ENCODE results near the gene LRRC74A.

LRRC74A gene

GRCh38 chr14:76844223-76844622, 18.0 kb downstream of the LRRC74A start:
- no peak for DNase-seq (ENCODE audit: low spot score)
- peak overlapping the region in 1 of 2 donors; percentile 58 for H3K27ac ChIP-seq
- TF ChIP-seq CTCF (IDR thresholded peaks at IDR 0.05), result no peak
- H3K4me3 ChIP-seq, result no peak overlapping the region

GRCh38 chr14:76846331-76847047, 20.3 kb downstream of the LRRC74A start:
- TF ChIP-seq CTCF (IDR thresholded peaks at IDR 0.05), result no peak
- Histone ChIP-seq H3K4me3 (no peak overlapping the region), H3K27ac (no peak overlapping the region)
- DNase-seq (ENCODE audit: low spot score), result no peak

- DNase-seq (ENCODE audit: low spot score), result no peak
- no peak overlapping the region for H3K4me3 ChIP-seq
- H3K27ac ChIP-seq, result no peak overlapping the region
- no peak for TF ChIP-seq CTCF (IDR thresholded peaks at IDR 0.05)
Observed at GRCh38 chr14:76848879-76849278, 22.7 kb downstream of the LRRC74A start.

- Histone ChIP-seq H3K4me3 (no peak overlapping the region), H3K27ac (no peak overlapping the region)
- DNase-seq (ENCODE audit: low spot score), result no peak
- TF ChIP-seq CTCF (IDR thresholded peaks at IDR 0.05), result no peak
Observed at GRCh38 chr14:76855066-76855465, 28.9 kb downstream of the LRRC74A start.

GRCh38 chr14:76856769-76857168, 30.6 kb downstream of the LRRC74A start:
- Histone ChIP-seq H3K27ac (no peak overlapping the region), H3K4me3 (no peak overlapping the region)
- no peak for TF ChIP-seq CTCF (IDR thresholded peaks at IDR 0.05)
- DNase-seq (ENCODE audit: low spot score), result no peak

- Histone ChIP-seq H3K27ac (no peak overlapping the region), H3K4me3 (no peak overlapping the region)
- no peak for TF ChIP-seq CTCF (IDR thresholded peaks at IDR 0.05)
- DNase-seq (ENCODE audit: low spot score), result no peak
Observed at GRCh38 chr14:76861574-76862255, 35.5 kb downstream of the LRRC74A start.

All from coronary artery (tissue), 2 donors.